ENCODE results near the gene DDAH1. TPM values are rescaled to one million over a fixed set of nuclear protein-coding genes. Genes with fewer than 3 reads are reported as not detected.

Gene DDAH1
- total RNA-seq, 2 experiments from 2014 or later, result not detected

DNA sequence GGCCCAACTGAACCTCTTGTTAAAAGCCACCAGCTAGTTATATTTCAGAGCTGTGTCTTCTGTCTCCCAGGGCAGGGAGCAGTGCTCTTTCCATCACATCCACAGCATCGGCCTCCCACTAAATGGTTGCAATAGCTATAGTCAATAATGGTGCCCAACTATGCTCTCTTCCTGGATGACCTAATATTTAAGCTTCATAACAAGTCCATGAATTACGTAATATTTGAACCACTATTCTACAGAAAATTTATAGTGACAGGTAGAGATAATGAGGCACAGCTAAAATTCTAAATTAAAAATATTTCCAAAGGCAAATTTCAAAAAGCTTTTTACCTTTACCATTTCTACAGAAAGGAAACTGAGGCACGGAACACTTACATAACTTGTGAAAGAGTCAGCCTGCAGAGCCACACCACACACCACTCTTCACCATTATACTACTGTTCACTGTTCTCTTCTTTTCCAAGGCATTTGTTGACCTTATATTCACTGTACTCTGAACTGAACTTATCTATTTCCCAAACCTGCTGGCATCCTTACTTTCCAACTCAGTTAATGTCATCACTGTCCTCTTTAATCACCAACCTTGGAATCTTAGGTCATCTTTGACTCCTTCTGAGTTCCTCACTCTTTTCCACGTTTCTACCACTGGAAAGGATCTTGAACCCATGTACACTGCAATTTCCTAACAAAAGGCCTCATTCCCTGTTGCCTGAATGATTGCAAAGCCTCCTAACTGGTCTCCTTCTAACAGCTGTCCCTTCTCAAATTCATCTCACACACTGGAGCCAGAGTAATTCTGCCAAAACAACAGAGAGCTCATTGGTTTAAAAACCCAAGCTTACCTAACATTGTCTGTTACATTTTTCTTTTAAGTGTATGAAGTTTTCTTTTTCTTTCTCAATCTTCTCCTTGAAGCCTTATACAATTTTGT lies 85.5 kb downstream of the DDAH1 start:
- Mint-ChIP-seq H3K36me3 (ENCODE audit: low read depth) (no peaks in the 10 kb centered on the region), H3K27me3 (peaks cover 12% of the 10 kb centered on the region), H3K27ac (no peak overlapping the region), H3K4me3 (no peak overlapping the region), H3K4me1 (ENCODE audit: low read depth) (no peaks in the 10 kb centered on the region), H3K9me3 (peaks cover 7% of the 10 kb centered on the region)
- DNase-seq (no peak), ATAC-seq (ENCODE audit: poor library complexity) (no peak)
- no peaks in the 10 kb centered on the region for H3K36me3 ChIP-seq (ENCODE audit: insufficient read depth, low read length)
- no peak overlapping the region for H3K27ac ChIP-seq (ENCODE audit: low read depth in 1 of 2, low read length in 2 of 2)
- TF ChIP-seq, protein P1, sequence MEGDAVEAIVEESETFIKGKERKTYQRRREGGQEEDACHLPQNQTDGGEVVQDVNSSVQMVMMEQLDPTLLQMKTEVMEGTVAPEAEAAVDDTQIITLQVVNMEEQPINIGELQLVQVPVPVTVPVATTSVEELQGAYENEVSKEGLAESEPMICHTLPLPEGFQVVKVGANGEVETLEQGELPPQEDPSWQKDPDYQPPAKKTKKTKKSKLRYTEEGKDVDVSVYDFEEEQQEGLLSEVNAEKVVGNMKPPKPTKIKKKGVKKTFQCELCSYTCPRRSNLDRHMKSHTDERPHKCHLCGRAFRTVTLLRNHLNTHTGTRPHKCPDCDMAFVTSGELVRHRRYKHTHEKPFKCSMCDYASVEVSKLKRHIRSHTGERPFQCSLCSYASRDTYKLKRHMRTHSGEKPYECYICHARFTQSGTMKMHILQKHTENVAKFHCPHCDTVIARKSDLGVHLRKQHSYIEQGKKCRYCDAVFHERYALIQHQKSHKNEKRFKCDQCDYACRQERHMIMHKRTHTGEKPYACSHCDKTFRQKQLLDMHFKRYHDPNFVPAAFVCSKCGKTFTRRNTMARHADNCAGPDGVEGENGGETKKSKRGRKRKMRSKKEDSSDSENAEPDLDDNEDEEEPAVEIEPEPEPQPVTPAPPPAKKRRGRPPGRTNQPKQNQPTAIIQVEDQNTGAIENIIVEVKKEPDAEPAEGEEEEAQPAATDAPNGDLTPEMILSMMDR (IDR thresholded peaks at IDR 0.05), result no peak
- no peaks in the 10 kb centered on the region for H3K9me3 ChIP-seq (ENCODE audit: control insufficient read depth in 1 of 2, insufficient read depth in 1 of 2, low read length in 2 of 2)
- H3K4me1 ChIP-seq (ENCODE audit: insufficient read depth, low read length), result no peaks in the 10 kb centered on the region
- ChIA-PET CTCF (no interaction called here), POLR2A (no interaction called here)
- H3K4me3 ChIP-seq (ENCODE audit: low read length), result no peak overlapping the region
- intact Hi-C loops (cut with DNase I, micrococcal nuclease), result no loop called here
- H3K27me3 ChIP-seq (ENCODE audit: control insufficient read depth in 1 of 2, insufficient read depth in 2 of 2, low read length in 2 of 2), result peaks cover 0 to 2% of the 10 kb centered on the region in 2 experiments

DNA sequence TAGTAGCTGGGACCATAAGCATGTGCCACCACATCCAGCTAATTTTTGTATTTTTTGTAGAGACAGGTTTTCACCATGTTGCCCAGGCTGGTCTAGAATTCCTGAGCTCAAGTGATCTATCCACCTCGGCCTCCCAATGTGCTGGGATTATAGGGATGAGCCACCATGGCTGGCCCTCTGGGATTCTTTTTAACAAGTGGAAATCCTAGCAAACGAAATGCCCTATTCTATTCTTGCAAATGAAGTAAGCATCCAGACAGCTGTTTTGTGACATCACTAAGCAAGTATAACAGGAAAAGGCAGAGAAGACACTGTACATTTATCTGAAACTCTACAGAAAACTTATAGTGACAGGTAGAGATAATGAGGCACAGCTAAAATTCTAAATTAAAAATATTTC lies 86.4 kb downstream of the DDAH1 start:
- Mint-ChIP-seq H3K4me3 (no peak overlapping the region), H3K27me3 (peaks cover 16% of the 10 kb centered on the region), H3K36me3 (ENCODE audit: low read depth) (no peaks in the 10 kb centered on the region), H3K4me1 (ENCODE audit: low read depth) (no peaks in the 10 kb centered on the region), H3K27ac (no peak overlapping the region), H3K9me3 (peaks cover 4% of the 10 kb centered on the region)
- ChIA-PET CTCF (interaction anchor here (0.7 kb wide), 1 partner anchor 1655 kb away, joined by 3 read pairs; no protein-coding TSS in a partner anchor), POLR2A (no interaction called here)
- Histone ChIP-seq H3K4me1 (ENCODE audit: insufficient read depth, low read length) (no peaks in the 10 kb centered on the region), H3K4me3 (ENCODE audit: low read length) (no peak overlapping the region), H3K27ac (ENCODE audit: low read depth in 1 of 2, low read length in 2 of 2) (no peak overlapping the region), H3K27me3 (ENCODE audit: control insufficient read depth in 1 of 2, insufficient read depth in 2 of 2, low read length in 2 of 2) (peaks cover 0 to 2% of the 10 kb centered on the region in 2 experiments), H3K9me3 (ENCODE audit: control insufficient read depth in 1 of 2, insufficient read depth in 1 of 2, low read length in 2 of 2) (no peaks in the 10 kb centered on the region), H3K36me3 (ENCODE audit: insufficient read depth, low read length) (no peaks in the 10 kb centered on the region)
- intact Hi-C loops (cut with DNase I, micrococcal nuclease), result no loop called here
- no peak for ATAC-seq (ENCODE audit: poor library complexity)
- no peak for DNase-seq
- TF ChIP-seq, protein P1 (IDR thresholded peaks at IDR 0.05), result no peak

DNA sequence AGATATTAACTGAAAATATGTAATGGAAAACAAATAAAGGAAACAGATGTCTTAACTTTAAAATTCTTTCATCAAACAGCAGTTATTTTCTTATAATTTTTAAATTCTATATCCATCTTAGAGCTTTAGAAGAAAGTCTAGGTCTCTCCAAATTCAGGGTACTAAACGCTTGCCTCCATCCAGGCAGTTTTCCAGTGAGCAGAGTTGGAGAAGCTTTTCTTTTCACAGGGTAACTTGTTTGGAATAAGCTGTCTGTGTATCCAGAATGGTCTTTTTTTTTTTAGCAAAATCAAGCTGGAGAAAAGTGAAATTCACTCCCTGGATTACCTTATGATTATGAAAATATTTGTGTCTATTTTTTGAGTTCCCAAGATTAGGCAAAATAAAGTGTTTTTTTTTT lies 88.6 kb downstream of the DDAH1 start:
- ChIA-PET POLR2A (no interaction called here), CTCF (no interaction called here)
- H3K27me3 ChIP-seq (ENCODE audit: control insufficient read depth in 1 of 2, insufficient read depth in 2 of 2, low read length in 2 of 2), result peaks cover 0 to 2% of the 10 kb centered on the region in 2 experiments
- Mint-ChIP-seq H3K9me3 (no peaks in the 10 kb centered on the region), H3K4me3 (no peak overlapping the region), H3K27ac (no peak overlapping the region), H3K4me1 (ENCODE audit: low read depth) (no peaks in the 10 kb centered on the region), H3K36me3 (ENCODE audit: low read depth) (no peaks in the 10 kb centered on the region), H3K27me3 (peaks cover 15% of the 10 kb centered on the region)
- H3K9me3 ChIP-seq (ENCODE audit: control insufficient read depth in 1 of 2, insufficient read depth in 1 of 2, low read length in 2 of 2), result no peaks in the 10 kb centered on the region
- DNase-seq (no peak), ATAC-seq (ENCODE audit: poor library complexity) (no peak)
- no peaks in the 10 kb centered on the region for H3K36me3 ChIP-seq (ENCODE audit: insufficient read depth, low read length)
- TF ChIP-seq, protein P1 (IDR thresholded peaks at IDR 0.05), result no peak
- H3K4me1 ChIP-seq (ENCODE audit: insufficient read depth, low read length), result no peaks in the 10 kb centered on the region
- no peak overlapping the region for H3K27ac ChIP-seq (ENCODE audit: low read depth in 1 of 2, low read length in 2 of 2)
- H3K4me3 ChIP-seq (ENCODE audit: low read length), result no peak overlapping the region
- intact Hi-C loops (cut with DNase I, micrococcal nuclease), result no loop called here
